Breast epithelium (tissue), 4 donors: Measurements from ENCODE around the gene BHMT2. TPM values are rescaled to one million over a fixed set of nuclear protein-coding genes. Genes with fewer than 3 reads are reported as not detected.

Experiments used
- DNase-seq, 2 donors: peaks; one replicate each; pipeline ENCODE4 v3.0.0-alpha.2; 2019; ENCODE audit warnings: low spot score in 2 of 2
- H3K27ac ChIP-seq, 2 donors: fragments of 200-600 bp; sonication (generic) in 1 of 2; one replicate each; pipeline ENCODE4 v1.5.1; 2016 to 2019; ENCODE audit warnings: mild to moderate bottlenecking in 1 of 2
- H3K27me3 ChIP-seq, 2 donors: fragments of 200-600 bp; sonication (generic) in 1 of 2; one replicate each; pipeline versions ENCODE4 v1.5.1 to v1.6.0; 2017 to 2019; ENCODE audit warnings: control low read depth in 1 of 2, mild to moderate bottlenecking in 1 of 2
- H3K36me3 ChIP-seq: fragments of 200-600 bp; one replicate; pipeline ENCODE4 v1.5.1; 2019
- H3K4me1 ChIP-seq, 2 donors: fragments of 200-600 bp; sonication (generic); one replicate each; pipeline ENCODE4 v1.5.1; 2016 to 2019; ENCODE audit warnings: control low read depth in 1 of 2
- H3K4me3 ChIP-seq, 3 donors: fragments of 200-600 bp; sonication (generic); 1 replicate in 2 of 3; 2 replicates in 1 of 3; pipeline ENCODE4 v1.5.1; 2016 to 2019; ENCODE audit warnings: mild to moderate bottlenecking in 3 of 3, moderate library complexity in 2 of 3
- H3K9me3 ChIP-seq, 2 donors: fragments of 200-600 bp; sonication (generic) in 1 of 2; one replicate each; pipeline ENCODE4 v1.5.1; 2016 to 2019; ENCODE audit warnings: control low read depth in 1 of 2
- CTCF ChIP-seq, 3 donors: fragments of 450-650 bp; IDR thresholded peaks; one replicate each; pipeline ENCODE4 v1.5.1; 2016 to 2017; ENCODE audit warnings: antibody characterized with exemption in 3 of 3, mild to moderate bottlenecking in 3 of 3, moderate library complexity in 3 of 3
- POLR2A ChIP-seq: fragments of 450-650 bp; IDR thresholded peaks from one replicate; pipeline ENCODE4 v1.6.1; 2016; ENCODE audit warnings: antibody characterized with exemption, mild to moderate bottlenecking, moderate library complexity
- POLR2AphosphoS5 ChIP-seq, 3 donors: sonication (generic); formaldehyde crosslinking; IDR thresholded peaks; one replicate each; pipeline ENCODE4 v1.6.1; 2017; ENCODE audit warnings: antibody characterized with exemption in 3 of 3
- intact Hi-C: fragments of 100-400 bp; cut with DNase I; formaldehyde crosslinking; loops from one replicate; pipeline ENCODE4 v1.15.1; 2023; ENCODE audit warnings: low total_unique reads
- total RNA-seq, 3 donors: library from RNA; depleted of rRNA; stranded (reverse); fragments of >200 nt; gene quantifications; one replicate each; pipeline ENCODE4 v1.1.0, GENCODE V29; 2016

The BHMT2 gene
- total RNA-seq, result 10 to 100 TPM in 2 of 3 donors, 1 to 10 TPM in 1; 8.0 to 63.7 (median 19.3) TPM

- DNase-seq, result no peak
- peak within 1 kb of the TSS; percentile 40 to 53 for H3K27ac ChIP-seq
- TF ChIP-seq POLR2AphosphoS5 (IDR thresholded peaks at IDR 0.05) (no peak), CTCF (IDR thresholded peaks at IDR 0.05) (no peak), POLR2A (no peak)
- peaks cover 0 to 4% of the 10 kb centered on the region in 2 donors for H3K27me3 ChIP-seq
- H3K4me1 ChIP-seq, result no peaks in the 10 kb centered on the region
- H3K36me3 ChIP-seq, result no peaks in the 10 kb centered on the region
- peak within 1 kb of the TSS; percentile 49 to 62 (median 50) for H3K4me3 ChIP-seq
- intact Hi-C loops, result no loop called here
- peaks cover 4 to 12% of the 10 kb centered on the region in 2 donors for H3K9me3 ChIP-seq
These were observed at the start of gene BHMT2, which contains the start of gene DMGDH for GRCh38 chr5:79069488-79070349. Gene BHMT2 (plus strand): TSS chr5:79069767. CDS start chr5:79069783, 16 bp downstream. Gene DMGDH (minus strand): TSS chr5:79069674. CDS start chr5:79069620, 54 bp downstream.

GRCh38 chr5:79020861-79021561 lies 48.6 kb upstream of the BHMT2 start:
- peak; percentile 29 to 65 (median 48) for TF ChIP-seq CTCF (IDR thresholded peaks at IDR 0.05)
- no peak for TF ChIP-seq POLR2A
- Histone ChIP-seq H3K4me3 (peak overlapping the region in 2 of 3 donors; percentile 8 to 33), H3K27me3 (no peaks in the 10 kb centered on the region), H3K36me3 (no peaks in the 10 kb centered on the region), H3K4me1 (peaks cover 0 to 3% of the 10 kb centered on the region in 2 donors), H3K9me3 (no peaks in the 10 kb centered on the region), H3K27ac (no peak overlapping the region)
- DNase-seq, result peak in 1 of 2 donors; percentile 31
- intact Hi-C loops, result no loop called here

DNA sequence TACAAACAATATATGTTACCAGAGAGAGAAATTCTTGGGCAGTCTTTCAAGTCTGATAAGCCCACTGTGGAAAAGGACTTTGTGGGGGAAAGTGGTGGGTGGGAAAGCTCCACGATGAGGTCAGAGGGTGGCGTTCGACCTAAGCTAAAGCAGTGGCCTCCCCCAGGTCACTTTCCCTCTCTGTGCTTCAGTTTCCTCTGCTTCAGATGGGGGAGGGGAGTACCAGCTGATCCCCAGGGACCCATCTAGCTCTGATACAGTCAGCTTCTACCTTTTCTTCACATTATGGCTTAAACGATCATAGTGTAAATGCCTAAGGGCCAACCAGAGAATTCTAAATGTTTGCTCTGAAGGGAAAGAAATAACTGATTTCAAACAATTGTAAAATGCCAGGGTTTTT lies 47.8 kb upstream of the BHMT2 start:
- H3K36me3 ChIP-seq, result no peaks in the 10 kb centered on the region
- H3K27me3 ChIP-seq, result no peaks in the 10 kb centered on the region
- H3K4me3 ChIP-seq, result no peak overlapping the region
- H3K9me3 ChIP-seq, result no peaks in the 10 kb centered on the region
- no peak overlapping the region for H3K27ac ChIP-seq
- TF ChIP-seq POLR2A (no peak), POLR2AphosphoS5 (IDR thresholded peaks at IDR 0.05) (no peak), CTCF (IDR thresholded peaks at IDR 0.05) (no peak)
- DNase-seq, result no peak
- intact Hi-C loops, result no loop called here
- peaks cover 0 to 3% of the 10 kb centered on the region in 2 donors for H3K4me1 ChIP-seq

DNA sequence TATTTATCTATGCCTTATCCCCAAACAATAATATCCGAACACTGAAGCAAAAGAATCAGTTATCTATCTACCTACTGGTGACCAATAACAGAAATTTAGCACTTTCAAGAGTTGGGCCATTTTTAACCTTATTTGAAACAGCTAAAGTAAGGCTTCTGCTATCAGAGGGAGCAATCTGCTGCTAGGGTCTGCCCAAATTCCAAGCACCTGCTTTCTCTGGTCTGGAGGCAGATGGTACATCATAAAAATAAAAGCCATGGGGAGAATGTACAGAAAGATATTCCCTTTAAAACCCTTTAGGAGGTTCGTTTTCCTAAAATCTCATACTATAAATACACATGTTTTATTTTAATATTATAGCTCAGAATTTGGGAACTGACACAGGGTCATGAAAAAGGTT lies 46.8 kb upstream of the BHMT2 start:
- intact Hi-C loops, result no loop called here
- no peak for TF ChIP-seq POLR2A
- TF ChIP-seq CTCF (IDR thresholded peaks at IDR 0.05), result no peak
- no peak for TF ChIP-seq POLR2AphosphoS5 (IDR thresholded peaks at IDR 0.05)
- Histone ChIP-seq H3K27me3 (no peaks in the 10 kb centered on the region), H3K9me3 (no peaks in the 10 kb centered on the region), H3K27ac (no peak overlapping the region), H3K36me3 (no peaks in the 10 kb centered on the region), H3K4me1 (peaks cover 0 to 3% of the 10 kb centered on the region in 2 donors), H3K4me3 (no peak overlapping the region)
- DNase-seq, result no peak

GRCh38 chr5:79023348-79023747 lies 46.2 kb upstream of the BHMT2 start:
- no peaks in the 10 kb centered on the region for H3K27me3 ChIP-seq
- DNase-seq, result no peak
- no peaks in the 10 kb centered on the region for H3K9me3 ChIP-seq
- no peak overlapping the region for H3K27ac ChIP-seq
- no peak overlapping the region for H3K4me3 ChIP-seq
- TF ChIP-seq POLR2AphosphoS5 (IDR thresholded peaks at IDR 0.05) (no peak), POLR2A (no peak), CTCF (IDR thresholded peaks at IDR 0.05) (no peak)
- intact Hi-C loops, result no loop called here
- H3K4me1 ChIP-seq, result peaks cover 0 to 3% of the 10 kb centered on the region in 2 donors
- H3K36me3 ChIP-seq, result no peaks in the 10 kb centered on the region
